HG03045 (cell line): ENCODE measurements around the gene AGAP1.
"Not testable (repeated sequence)": the region's sequence is repeated elsewhere in the genome, so short reads cannot be mapped to it uniquely, and the experiment has no call there.

Source experiments
- ATAC-seq: cut with Tn5 transposase; IDR thresholded peaks from one replicate; pipeline ENCODE4 v1.9.1; 2021; ENCODE audit warnings: mild to moderate bottlenecking, moderate library complexity; ENCODE audit not compliant: unreplicated experiment

Gene AGAP1

GRCh38 chr2:236070236-236070635, 576.4 kb downstream of the AGAP1 start:
- ATAC-seq, result no peak

DNA sequence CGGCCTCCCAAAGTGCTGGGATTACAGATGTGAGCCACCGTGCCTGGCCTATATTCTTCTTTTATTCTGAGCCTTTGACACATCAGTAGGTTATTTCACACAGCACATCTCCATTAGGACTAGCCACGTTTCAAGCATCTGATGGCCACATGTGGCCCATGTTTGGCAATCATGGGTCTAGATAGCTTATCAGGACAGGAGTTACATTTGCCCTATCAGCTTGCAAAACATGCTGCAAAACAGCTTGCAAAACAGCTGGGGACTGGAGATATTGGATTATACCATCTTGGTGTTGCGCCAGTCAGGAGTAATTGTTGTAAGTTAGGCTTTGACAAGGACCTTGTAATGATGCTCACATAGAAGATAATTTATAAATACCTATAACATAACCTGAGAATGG, 579.4 kb downstream of the AGAP1 start:
- no peak for ATAC-seq

GRCh38 chr2:236073867-236074655, 580.2 kb downstream of the AGAP1 start:
- no peak for ATAC-seq

- ATAC-seq, result no peak
Measured at GRCh38 chr2:236075802-236076201, 582.0 kb downstream of the AGAP1 start.

GRCh38 chr2:236078297-236079255, 584.7 kb downstream of the AGAP1 start:
- no peak for ATAC-seq

DNA sequence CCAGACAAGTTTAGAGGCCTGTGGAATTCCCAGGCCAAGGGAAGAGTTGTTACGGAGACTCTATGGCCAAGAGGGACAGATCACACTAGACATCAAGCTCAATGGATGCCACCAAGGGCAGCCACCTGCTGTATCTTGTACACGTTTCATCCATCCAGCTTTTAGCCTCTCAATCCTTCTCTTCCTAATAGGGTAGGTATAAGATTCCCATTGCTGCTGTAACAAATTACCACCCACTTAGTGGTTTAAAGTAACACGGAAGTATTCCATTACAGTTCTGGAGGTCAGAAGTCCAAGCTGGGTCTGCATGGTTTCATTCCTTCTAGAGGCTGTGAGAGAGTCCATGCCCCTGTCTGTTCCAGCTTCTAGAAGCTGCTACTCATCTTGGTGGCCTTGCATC, 586.6 kb downstream of the AGAP1 start:
- ATAC-seq, result no peak

GRCh38 chr2:236081171-236081570, 587.3 kb downstream of the AGAP1 start:
- ATAC-seq, result no peak

DNA sequence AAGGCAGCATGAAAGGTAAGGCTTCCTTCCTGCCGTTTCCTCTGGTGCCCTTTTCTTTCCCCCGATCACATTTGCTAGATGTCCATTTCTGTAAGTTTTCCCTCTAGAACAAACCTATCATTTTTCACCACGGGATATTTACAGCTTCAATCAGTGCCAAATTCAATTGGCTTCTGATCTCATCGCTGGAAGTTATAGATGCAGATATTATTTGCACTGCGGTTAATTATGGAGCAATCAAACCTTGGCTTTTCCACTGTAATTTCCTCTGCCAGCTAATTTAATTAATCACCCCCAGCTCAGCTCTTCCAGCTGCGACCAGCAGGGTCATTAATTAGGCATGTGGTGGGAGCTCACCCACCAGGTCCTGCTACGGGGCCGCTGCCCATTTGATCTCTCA, 588.2 kb downstream of the AGAP1 start:
- no peak for ATAC-seq

DNA sequence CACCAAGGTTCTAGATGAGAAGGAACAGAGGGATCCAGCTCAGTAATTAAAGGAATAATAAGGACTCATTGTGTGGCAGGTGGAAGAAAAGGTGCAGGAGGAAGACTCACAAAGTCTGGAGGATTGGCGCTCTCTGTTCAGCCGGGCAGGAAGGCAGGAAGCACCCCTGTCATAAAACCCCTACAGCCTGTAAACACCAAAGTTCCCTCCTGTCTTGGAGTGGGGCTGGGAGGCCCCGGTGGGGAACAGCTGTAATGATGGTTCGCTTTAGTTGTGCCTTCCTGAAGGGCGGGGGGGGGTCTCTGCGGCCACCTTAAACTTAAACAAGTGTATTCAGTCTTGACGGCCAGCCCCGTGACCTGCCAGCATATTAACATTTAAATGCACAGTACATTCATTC, 590.1 kb downstream of the AGAP1 start:
- ATAC-seq, result no peak

DNA sequence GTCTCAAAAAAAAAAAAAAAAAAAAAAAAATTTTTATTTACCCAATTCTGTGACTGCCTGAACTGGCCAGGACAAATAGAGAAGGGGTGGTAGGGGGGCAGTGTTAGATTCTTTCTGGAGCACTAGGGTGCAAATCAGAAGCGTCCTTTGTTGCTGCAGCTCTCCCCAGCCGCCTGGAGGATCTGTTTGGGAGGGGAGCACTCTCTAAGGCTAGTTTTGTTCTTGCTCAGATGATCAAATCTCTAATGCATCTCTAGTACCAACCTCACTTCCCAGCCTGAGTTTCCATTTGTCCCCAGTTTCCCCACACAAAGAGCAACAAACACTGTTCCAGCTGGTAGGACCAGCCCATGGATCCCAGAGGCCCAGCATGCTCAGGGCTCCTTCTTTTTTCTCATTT, 591.4 kb downstream of the AGAP1 start:
- no peak for ATAC-seq

DNA sequence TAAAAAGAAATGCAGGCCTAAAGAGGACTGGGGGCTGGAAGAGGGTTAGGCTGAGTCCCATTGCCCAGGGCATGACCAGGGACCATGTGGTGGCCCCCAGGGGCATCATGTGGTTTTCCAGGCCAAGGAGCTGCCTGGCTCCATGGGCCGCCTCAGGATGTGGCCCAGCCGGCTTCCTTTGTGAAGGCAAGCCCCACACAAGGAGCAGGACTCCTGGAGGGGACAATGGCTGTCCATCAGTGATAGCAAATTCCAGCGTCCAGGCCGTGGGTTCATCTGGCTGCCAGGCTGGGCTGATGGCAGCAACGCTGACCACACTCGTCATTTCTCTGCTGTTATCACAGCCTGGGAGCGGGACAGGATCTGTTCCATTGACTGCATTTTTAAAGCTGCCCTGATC, 591.8 kb downstream of the AGAP1 start:
- no peak for ATAC-seq

DNA sequence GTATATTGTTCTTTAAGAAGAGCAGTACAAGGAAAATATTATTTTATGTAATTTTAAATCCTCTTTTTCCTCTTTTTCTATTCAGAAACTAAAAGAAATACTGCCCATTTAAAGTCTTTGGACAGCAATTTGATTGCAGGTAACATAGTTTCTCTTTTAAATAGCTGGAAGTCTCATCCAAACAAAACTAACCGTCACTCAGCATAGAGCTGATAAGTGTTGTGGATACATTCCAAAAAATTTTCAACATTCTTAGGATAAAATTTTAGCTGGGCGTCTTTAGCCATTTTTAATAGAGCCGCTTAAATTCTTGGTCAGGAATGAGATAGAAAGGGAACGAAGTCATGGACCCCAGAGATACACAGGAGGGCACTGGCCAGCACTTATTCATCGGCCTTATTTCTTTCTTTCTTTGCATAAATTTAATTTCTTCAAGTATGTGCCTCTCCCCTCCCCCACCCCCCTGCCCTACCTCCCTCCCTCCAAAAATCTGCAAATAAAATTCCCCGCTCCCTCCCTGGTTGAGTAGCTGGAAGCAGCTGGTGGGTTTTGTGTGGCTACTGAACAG, 592.6 kb downstream of the AGAP1 start:
- ATAC-seq, result no peak

DNA sequence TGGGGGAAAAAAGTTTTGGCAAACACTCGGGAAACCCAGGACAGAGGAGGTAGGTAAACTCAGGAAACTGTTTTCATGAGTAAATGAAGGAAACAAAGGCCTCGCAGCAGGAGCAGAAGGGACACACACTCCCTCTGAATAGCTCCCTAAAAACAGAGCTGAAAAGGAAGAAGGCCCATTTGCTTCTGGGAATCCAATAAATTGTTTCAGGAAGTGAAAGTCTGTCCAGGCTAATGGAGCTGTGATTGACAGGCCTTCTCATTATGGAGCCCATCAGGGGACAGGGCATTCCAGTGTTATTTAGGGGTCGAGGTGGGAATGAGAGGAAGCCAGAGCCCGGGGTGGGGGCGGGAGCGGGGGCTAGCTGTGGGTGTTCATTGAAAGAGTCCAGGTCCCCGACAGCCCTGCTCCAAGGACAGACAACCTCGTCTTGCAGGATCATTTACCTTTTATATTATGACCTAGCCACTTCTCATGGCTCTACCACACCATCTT, 593.2 kb downstream of the AGAP1 start:
- ATAC-seq, result no peak

- no peak for ATAC-seq
Measured at GRCh38 chr2:236088368-236089057, 594.7 kb downstream of the AGAP1 start.

GRCh38 chr2:236089271-236090026, 595.6 kb downstream of the AGAP1 start:
- no peak for ATAC-seq

GRCh38 chr2:236090027-236090382, 596.2 kb downstream of the AGAP1 start:
- no peak for ATAC-seq

- ATAC-seq, result not testable (repeated sequence)
Measured at GRCh38 chr2:236090826-236091225, 597.0 kb downstream of the AGAP1 start.

DNA sequence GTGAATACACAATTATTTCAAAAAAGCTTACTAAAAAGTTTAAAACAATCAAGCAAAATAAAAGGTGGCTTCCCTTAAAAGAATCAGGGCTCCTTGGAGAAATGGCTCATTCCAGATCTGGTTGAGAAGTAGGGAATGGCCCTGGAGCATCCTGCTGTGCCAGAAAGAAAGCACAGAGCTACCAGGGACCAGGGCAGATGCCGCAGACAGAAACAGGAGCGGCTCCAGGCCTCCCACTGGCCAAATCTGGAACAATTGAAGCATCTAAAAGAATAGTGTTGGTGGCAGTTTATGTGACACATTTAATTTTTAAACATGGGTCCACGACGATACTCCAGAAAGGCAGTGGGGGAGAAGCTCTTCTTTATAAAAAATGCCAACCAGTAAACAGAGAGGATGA, 598.9 kb downstream of the AGAP1 start:
- ATAC-seq, result no peak

- no peak for ATAC-seq
Measured at GRCh38 chr2:236093134-236093533, 599.3 kb downstream of the AGAP1 start.

GRCh38 chr2:236095504-236095903, 601.7 kb downstream of the AGAP1 start:
- no peak for ATAC-seq
